Endothelial cell of umbilical vein (primary cell): ENCODE results near the gene TENM4. TPM values are rescaled to one million over a fixed set of nuclear protein-coding genes. Genes with fewer than 3 reads are reported as not detected.

Experiments used
- BruUV-seq: library from RNA; stranded (reverse); fragments of 400-500 nt; replicated peaks from 2 replicates; lab custom pipeline; 2021; lab: Mats Ljungman, UMichigan
- CTCF ChIA-PET: fragments of 300-600, 350-600 bp; sonication (Branson Sonifier 250); formaldehyde crosslinking; loops from one replicate; lab custom pipeline; 2021; ENCODE audit warnings: antibody characterized with exemption, inconsistent platforms; lab: Charles Lee
- POLR2A ChIA-PET: fragments of 300-600, 350-600 bp; sonication (Branson Sonifier 250); formaldehyde crosslinking; loops from one replicate; lab custom pipeline; 2021; ENCODE audit warnings: antibody characterized with exemption, inconsistent platforms; lab: Charles Lee
- DNase-seq: peaks from one replicate; pipeline ENCODE4 v3.0.0-alpha.2; 2011; ENCODE audit warnings: low read depth, low spot score
- FAIRE-seq: peaks from 2 replicates; lab custom pipeline; 2011; peaks lifted over from hg19 to GRCh38; lab: Jason Lieb, UNC
- H2AFZ ChIP-seq: 2 replicates; pipeline ENCODE4 v1.6.0; 2012; ENCODE audit warnings: low read depth, low read length, control low read depth, inconsistent platforms
- H3K27ac ChIP-seq: 2 replicates; pipeline ENCODE4 v1.5.1; 2011; ENCODE audit warnings: low read depth, mild to moderate bottlenecking, control low read depth, low read length, moderate library complexity; ENCODE audit not compliant: insufficient read depth
- H3K27me3 ChIP-seq, 2 experiments: 2 replicates each; pipeline versions ENCODE4 v1.6.0 to v1.6.1; 2011; ENCODE audit warnings: low read length in 2 of 2, mixed read lengths in 1 of 2; ENCODE audit not compliant: control insufficient read depth in 2 of 2, insufficient read depth in 2 of 2
- H3K36me3 ChIP-seq, 2 experiments: 2 replicates in 1 of 2; 3 replicates in 1 of 2; pipeline ENCODE4 v1.5.1; 2011; ENCODE audit warnings: low read length in 2 of 2, mild to moderate bottlenecking in 1 of 2, moderate library complexity in 1 of 2; ENCODE audit not compliant: control insufficient read depth in 2 of 2, insufficient read depth in 2 of 2; ENCODE audit errors: extremely low read depth in 1 of 2
- H3K4me1 ChIP-seq: 3 replicates; pipeline ENCODE4 v1.5.1; 2011; ENCODE audit warnings: mild to moderate bottlenecking, low read length; ENCODE audit not compliant: control insufficient read depth, insufficient read depth; ENCODE audit errors: extremely low read depth
- H3K4me2 ChIP-seq: 2 replicates; pipeline ENCODE4 v1.6.1; 2011; ENCODE audit warnings: low read length, control low read depth, mixed read lengths; ENCODE audit not compliant: insufficient read depth
- H3K4me3 ChIP-seq, 3 experiments: fragments of 200-600 bp in 1 of 3; sonication (generic), shearing (Covaris generic) in 1 of 3; replicated peaks in 1 of 3; 2 replicates each; pipeline ENCODE4 v1.5.1; 2011 to 2016; ENCODE audit warnings: control low read depth in 3 of 3, low read length in 3 of 3, mild to moderate bottlenecking in 2 of 3, inconsistent platforms in 1 of 3, low read depth in 1 of 3, moderate library complexity in 1 of 3; ENCODE audit not compliant: insufficient read depth in 1 of 3
- H3K79me2 ChIP-seq: 2 replicates; pipeline ENCODE4 v1.6.0; 2012; ENCODE audit warnings: low read length, inconsistent platforms; ENCODE audit not compliant: control insufficient read depth, insufficient read depth
- H3K9ac ChIP-seq: replicated peaks from 2 replicates; pipeline ENCODE3; 2011; ENCODE audit warnings: low read length, control low read depth; ENCODE audit not compliant: insufficient read depth; ENCODE audit errors: extremely low read depth
- H3K9me1 ChIP-seq: replicated peaks from 3 replicates; pipeline ENCODE4 v1.6.0; 2011; ENCODE audit warnings: mild to moderate bottlenecking, low read length; ENCODE audit not compliant: control insufficient read depth, insufficient read depth; ENCODE audit errors: extremely low read depth
- H3K9me3 ChIP-seq: replicated peaks from 2 replicates; pipeline ENCODE4 v1.5.1; 2012; ENCODE audit warnings: low read length, inconsistent platforms; ENCODE audit not compliant: control insufficient read depth, insufficient read depth
- H4K20me1 ChIP-seq: replicated peaks from 2 replicates; pipeline ENCODE3; 2011; ENCODE audit warnings: mild to moderate bottlenecking, low read length; ENCODE audit not compliant: control insufficient read depth, insufficient read depth; ENCODE audit errors: extremely low read depth
- EZH2 ChIP-seq: IDR thresholded peaks from 2 replicates; pipeline ENCODE4 v1.6.1; 2012; ENCODE audit warnings: borderline replicate concordance, low read depth, mild to moderate bottlenecking, moderate library complexity, low read length, inconsistent platforms; ENCODE audit not compliant: severe bottlenecking
- FOS ChIP-seq: IDR thresholded peaks from 2 replicates; pipeline ENCODE4 v1.6.1; 2011; ENCODE audit warnings: mild to moderate bottlenecking, low read length, moderate library complexity, borderline replicate concordance; ENCODE audit not compliant: insufficient read depth
- GATA2 ChIP-seq: IDR thresholded peaks from 2 replicates; pipeline ENCODE4 v1.7.0; 2011; ENCODE audit warnings: low read depth, mild to moderate bottlenecking, moderate library complexity, mixed read lengths, low read length; ENCODE audit not compliant: insufficient read length, insufficient read depth
- JUN ChIP-seq: IDR thresholded peaks from 2 replicates; pipeline ENCODE4 v1.6.1; 2011; ENCODE audit warnings: borderline replicate concordance, low read depth; ENCODE audit not compliant: insufficient read length, insufficient read depth
- MYC ChIP-seq: IDR thresholded peaks from one replicate; pipeline ENCODE4 v1.6.1; 2011; ENCODE audit warnings: mild to moderate bottlenecking, low read depth, low read length
- POLR2A ChIP-seq: IDR thresholded peaks from 2 replicates; pipeline ENCODE4 v1.6.1; 2012; ENCODE audit warnings: low read depth, mild to moderate bottlenecking, control low read depth, low read length
- POLR2AphosphoS5 ChIP-seq: IDR thresholded peaks from 2 replicates; pipeline ENCODE4 v1.6.1; 2012; ENCODE audit warnings: low read depth, mild to moderate bottlenecking, control low read depth, low read length, moderate library complexity; ENCODE audit not compliant: insufficient read depth
- dilution Hi-C: fragments of 300-500 bp; cut with MboI; formaldehyde crosslinking; loops from one replicate; pipeline ENCODE4 v1.15.0; 2019; ENCODE audit warnings: low sequenced_read_pairs; ENCODE audit not compliant: extremely low pct_ligation_motif_present
- intact Hi-C: fragments of 100-400 bp; cut with micrococcal nuclease; formaldehyde crosslinking; loops from one replicate; pipeline ENCODE4 v1.10.0; 2022
- polyA plus RNA-seq, 4 experiments: library from polyadenylated mRNA; depleted of rRNA in 3 of 4; stranded (reverse) in 3 of 4; unstranded in 1 of 4; fragments of >200 nt; gene quantifications; 2 replicates each; pipeline versions ENCODE4 v1.2.1 to v1.2.3, GENCODE V29; 2011 to 2012; ENCODE audit warnings: missing spikeins in 1 of 4
- total RNA-seq: library from RNA; stranded (reverse); gene quantifications from 2 replicates; pipeline ENCODE4 v1.2.3, GENCODE V29; 2021
- TF ChIP-seq, protein P1 (sequence below): IDR thresholded peaks from 2 replicates; pipeline ENCODE4 v1.6.1; 2011; ENCODE audit not compliant: insufficient read depth, insufficient read length
- TF ChIP-seq, protein P2 (sequence below), 2 donors: IDR thresholded peaks; 1 replicate in 1 of 2; 2 replicates in 1 of 2; pipeline ENCODE4 v1.5.1; 2011; ENCODE audit warnings: low read length in 2 of 2, mild to moderate bottlenecking in 2 of 2, moderate library complexity in 2 of 2, control low read depth in 1 of 2, inconsistent platforms in 1 of 2, low read depth in 1 of 2; ENCODE audit not compliant: insufficient read depth in 1 of 2; ENCODE audit errors: extremely low read depth in 1 of 2

Gene TENM4
- total and polyA plus RNA-seq, 2 donors (not counting 3 experiments of a cell fraction or from before 2014, with no cell fraction given): 0.06 to 0.27 TPM

DNA sequence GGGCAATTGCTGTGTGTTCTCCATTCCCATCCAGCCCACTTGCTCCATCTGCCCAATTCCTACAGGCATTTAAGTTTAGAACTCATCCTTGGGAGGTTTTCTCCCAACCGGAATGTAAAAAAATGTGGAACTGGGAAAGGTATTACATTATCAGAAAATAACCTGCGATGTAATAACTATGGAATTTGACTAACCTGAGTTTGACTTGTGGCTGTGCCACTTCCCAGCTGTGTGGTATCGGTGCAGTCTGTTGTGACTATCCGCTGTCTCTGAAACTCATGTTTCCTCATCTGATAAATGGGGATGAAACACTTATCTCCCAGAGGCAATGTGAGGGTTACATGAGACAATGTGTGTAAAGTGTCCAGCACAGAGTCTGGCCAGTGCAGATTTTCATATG lies 77.6 kb downstream of the TENM4 start:
- POLR2A ChIA-PET: no interaction called here

More for the DNA sequence above, 77.6 kb downstream of the TENM4 start:
- Histone ChIP-seq H2AFZ (no peak overlapping the region), H3K27me3 (no peaks in the 10 kb centered on the region), H3K4me2 (no peak overlapping the region), H3K27ac (no peak overlapping the region), H3K9me3 (no peaks in the 10 kb centered on the region), H3K4me3 (no peak overlapping the region), H3K4me1 (no peaks in the 10 kb centered on the region), H3K9ac (no peak overlapping the region), H3K36me3 (no peaks in the 10 kb centered on the region), H4K20me1 (no peaks in the 10 kb centered on the region), H3K79me2 (no peaks in the 10 kb centered on the region), H3K9me1 (no peaks in the 10 kb centered on the region)
- no TSS peak for BruUV-seq
- FAIRE-seq (no peak), DNase-seq (no peak)
- intact Hi-C loops: no loop called here
- CTCF ChIA-PET: no interaction called here
- dilution Hi-C loops: no loop called here
- TF ChIP-seq EZH2: no peak
- TF ChIP-seq, protein P1, sequence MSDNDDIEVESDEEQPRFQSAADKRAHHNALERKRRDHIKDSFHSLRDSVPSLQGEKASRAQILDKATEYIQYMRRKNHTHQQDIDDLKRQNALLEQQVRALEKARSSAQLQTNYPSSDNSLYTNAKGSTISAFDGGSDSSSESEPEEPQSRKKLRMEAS: no peak
- TF ChIP-seq POLR2A: no peak
- no peak for TF ChIP-seq MYC
- TF ChIP-seq FOS: no peak
- TF ChIP-seq, protein P2, sequence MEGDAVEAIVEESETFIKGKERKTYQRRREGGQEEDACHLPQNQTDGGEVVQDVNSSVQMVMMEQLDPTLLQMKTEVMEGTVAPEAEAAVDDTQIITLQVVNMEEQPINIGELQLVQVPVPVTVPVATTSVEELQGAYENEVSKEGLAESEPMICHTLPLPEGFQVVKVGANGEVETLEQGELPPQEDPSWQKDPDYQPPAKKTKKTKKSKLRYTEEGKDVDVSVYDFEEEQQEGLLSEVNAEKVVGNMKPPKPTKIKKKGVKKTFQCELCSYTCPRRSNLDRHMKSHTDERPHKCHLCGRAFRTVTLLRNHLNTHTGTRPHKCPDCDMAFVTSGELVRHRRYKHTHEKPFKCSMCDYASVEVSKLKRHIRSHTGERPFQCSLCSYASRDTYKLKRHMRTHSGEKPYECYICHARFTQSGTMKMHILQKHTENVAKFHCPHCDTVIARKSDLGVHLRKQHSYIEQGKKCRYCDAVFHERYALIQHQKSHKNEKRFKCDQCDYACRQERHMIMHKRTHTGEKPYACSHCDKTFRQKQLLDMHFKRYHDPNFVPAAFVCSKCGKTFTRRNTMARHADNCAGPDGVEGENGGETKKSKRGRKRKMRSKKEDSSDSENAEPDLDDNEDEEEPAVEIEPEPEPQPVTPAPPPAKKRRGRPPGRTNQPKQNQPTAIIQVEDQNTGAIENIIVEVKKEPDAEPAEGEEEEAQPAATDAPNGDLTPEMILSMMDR (IDR thresholded peaks at IDR 0.05; ENCODE audit: extremely low read depth in 1 of 2, insufficient read depth in 1 of 2, low read depth in 1 of 2, low read length in 2 of 2): no peak
- no peak for TF ChIP-seq JUN
- TF ChIP-seq POLR2AphosphoS5: no peak
- no peak for TF ChIP-seq GATA2
